HUES48 (cell line): ENCODE data around the gene DDB1.

Experiments
- H3K27ac ChIP-seq: one replicate; pipeline ENCODE4 v1.7.0; 2013; ENCODE audit warnings: low read depth, low read length, inconsistent platforms
- H3K27me3 ChIP-seq: 2 replicates; pipeline ENCODE4 v1.6.1; 2013; ENCODE audit warnings: mild to moderate bottlenecking, low read length; ENCODE audit not compliant: control insufficient read depth, insufficient read depth
- H3K36me3 ChIP-seq: 2 replicates; pipeline ENCODE4 v1.6.1; 2013; ENCODE audit warnings: low read length; ENCODE audit not compliant: control insufficient read depth, insufficient read depth
- H3K4me1 ChIP-seq: 2 replicates; pipeline ENCODE4 v1.6.1; 2013; ENCODE audit warnings: mild to moderate bottlenecking, low read length; ENCODE audit not compliant: control insufficient read depth, insufficient read depth
- H3K4me3 ChIP-seq: 2 replicates; pipeline ENCODE4 v1.5.1; 2013; ENCODE audit warnings: mild to moderate bottlenecking, low read depth, low read length
- H3K9ac ChIP-seq: 2 replicates; pipeline ENCODE4 v1.6.1; 2013; ENCODE audit warnings: mild to moderate bottlenecking, low read depth, low read length, moderate library complexity
- H3K9me3 ChIP-seq: 2 replicates; pipeline ENCODE4 v1.6.1; 2013; ENCODE audit warnings: low read length; ENCODE audit not compliant: control insufficient read depth, insufficient read depth

Gene DDB1

GRCh38 chr11:61334434-61335354 is 1.8 kb upstream of the DDB1 start:
- peaks cover 17% of the 10 kb centered on the region for H3K36me3 ChIP-seq
- H3K27me3 ChIP-seq = no peaks in the 10 kb centered on the region
- no peak overlapping the region for H3K9ac ChIP-seq
- H3K4me1 ChIP-seq = peaks cover 26% of the 10 kb centered on the region
- H3K27ac ChIP-seq = peak overlapping the region; percentile 43
- H3K9me3 ChIP-seq = no peaks in the 10 kb centered on the region
- H3K4me3 ChIP-seq = no peak overlapping the region

GRCh38 chr11:61333550-61334433 is 887 bp upstream of the DDB1 start:
- Histone ChIP-seq H3K9ac (peak overlapping the region; percentile 95), H3K36me3 (peaks cover 25% of the 10 kb centered on the region), H3K27me3 (no peaks in the 10 kb centered on the region), H3K27ac (peak overlapping the region; percentile 95), H3K4me3 (peak overlapping the region; percentile 88), H3K4me1 (peaks cover 26% of the 10 kb centered on the region), H3K9me3 (no peaks in the 10 kb centered on the region)

- H3K36me3 ChIP-seq = peaks cover 36% of the 10 kb centered on the region
- no peaks in the 10 kb centered on the region for H3K27me3 ChIP-seq
- no peaks in the 10 kb centered on the region for H3K9me3 ChIP-seq
- H3K9ac ChIP-seq = peak overlapping the region; percentile 95
- H3K4me1 ChIP-seq = peaks cover 26% of the 10 kb centered on the region
- peak overlapping the region; percentile 88 for H3K4me3 ChIP-seq
- peak overlapping the region; percentile 91 for H3K27ac ChIP-seq
Observed at GRCh38 chr11:61332281-61332796, 566 bp downstream of the DDB1 start.

GRCh38 chr11:61331651-61332050 is 1.3 kb downstream of the DDB1 start:
- Histone ChIP-seq H3K9me3 (no peaks in the 10 kb centered on the region), H3K27ac (peak overlapping the region; percentile 91), H3K4me3 (peak overlapping the region; percentile 88), H3K9ac (peak overlapping the region; percentile 95), H3K36me3 (peaks cover 43% of the 10 kb centered on the region), H3K4me1 (peaks cover 26% of the 10 kb centered on the region), H3K27me3 (no peaks in the 10 kb centered on the region)

GRCh38 chr11:61329871-61330270 is 3.0 kb downstream of the DDB1 start:
- no peaks in the 10 kb centered on the region for H3K9me3 ChIP-seq

GRCh38 chr11:61328351-61328750 is 4.6 kb downstream of the DDB1 start:
- Histone ChIP-seq H3K9me3 (no peaks in the 10 kb centered on the region), H3K9ac (no peak overlapping the region), H3K4me3 (no peak overlapping the region), H3K36me3 (peaks cover 74% of the 10 kb centered on the region), H3K4me1 (peaks cover 8% of the 10 kb centered on the region; the same call in 1 of the 2 replicates), H3K27me3 (no peaks in the 10 kb centered on the region), H3K27ac (no peak overlapping the region)

More at GRCh38 chr11:61329871-61330270, 3.0 kb downstream of the DDB1 start:
- Histone ChIP-seq H3K9ac (no peak overlapping the region), H3K4me3 (no peak overlapping the region), H3K36me3 (peaks cover 60% of the 10 kb centered on the region), H3K4me1 (peaks cover 14% of the 10 kb centered on the region; the same call in 1 of the 2 replicates), H3K27ac (no peak overlapping the region), H3K27me3 (no peaks in the 10 kb centered on the region)

- Histone ChIP-seq H3K4me1 (peaks cover 8% of the 10 kb centered on the region; the same call in 1 of the 2 replicates), H3K27ac (no peak overlapping the region), H3K36me3 (peaks cover 81% of the 10 kb centered on the region), H3K9me3 (no peaks in the 10 kb centered on the region), H3K27me3 (no peaks in the 10 kb centered on the region), H3K9ac (no peak overlapping the region), H3K4me3 (no peak overlapping the region)
Observed at GRCh38 chr11:61327669-61328071, 5.2 kb downstream of the DDB1 start.

DNA sequence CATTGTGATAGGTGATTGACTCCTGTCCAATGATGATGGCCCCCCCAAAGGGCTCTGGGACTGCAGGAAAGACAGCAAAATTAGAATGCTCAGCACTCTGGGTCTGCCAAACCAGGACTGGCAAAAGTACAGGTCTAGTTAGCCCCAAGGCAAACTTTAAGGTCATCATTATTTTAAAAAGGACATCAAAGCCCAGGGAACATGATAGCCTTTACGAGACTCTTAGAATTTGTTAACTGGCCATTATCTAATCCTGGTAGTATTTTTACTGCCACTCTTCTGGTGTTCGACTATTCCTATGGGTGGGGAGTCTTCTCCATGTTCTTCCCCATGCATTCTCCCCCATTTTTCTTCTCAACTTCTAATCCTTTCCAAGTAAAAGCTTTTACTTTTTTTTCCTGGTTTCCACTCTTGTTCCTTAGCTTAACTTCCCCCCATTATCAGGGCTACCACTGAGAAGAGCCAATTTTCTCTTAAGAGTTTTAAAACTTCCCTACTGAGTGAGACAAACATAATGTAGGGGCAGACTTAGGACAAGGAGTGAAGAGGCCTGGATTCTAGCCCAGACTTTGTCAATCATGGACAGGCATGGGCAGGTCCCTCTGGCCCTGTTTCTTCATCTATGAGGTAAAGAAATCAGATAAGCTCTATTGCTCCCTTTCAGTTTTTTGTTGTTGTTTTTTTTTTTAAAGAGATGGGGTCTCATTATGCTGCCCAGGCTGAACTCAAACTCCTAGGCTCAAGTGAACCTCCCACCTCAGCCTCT is 7.1 kb downstream of the DDB1 start:
- H3K36me3 ChIP-seq = peaks cover 95% of the 10 kb centered on the region
- H3K27ac ChIP-seq = no peak overlapping the region

DNA sequence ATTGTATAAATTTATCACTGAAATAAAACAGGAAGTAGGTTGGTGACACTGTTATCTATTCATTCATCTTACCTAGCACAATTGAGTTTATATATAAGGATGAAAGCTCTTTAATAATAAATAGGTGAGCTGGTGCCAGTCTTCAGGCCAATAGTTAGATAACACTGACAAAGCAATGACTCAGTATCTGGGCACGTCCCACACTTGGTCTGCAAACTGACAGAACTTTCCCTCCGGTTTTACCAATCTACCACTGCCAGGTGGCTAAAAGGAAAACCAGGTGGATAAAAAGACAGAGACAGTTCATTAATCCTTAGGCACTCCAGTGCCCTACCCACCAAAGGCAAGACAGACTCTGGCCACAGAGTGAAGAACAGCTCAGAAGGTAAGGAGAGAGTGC is 17.6 kb downstream of the DDB1 start:
- no peaks in the 10 kb centered on the region for H3K27me3 ChIP-seq
- H3K4me1 ChIP-seq = no peaks in the 10 kb centered on the region
- peaks cover 89% of the 10 kb centered on the region for H3K36me3 ChIP-seq
- H3K9ac ChIP-seq = no peak overlapping the region
- H3K4me3 ChIP-seq = no peak overlapping the region
- no peak overlapping the region for H3K27ac ChIP-seq
- no peaks in the 10 kb centered on the region for H3K9me3 ChIP-seq

More for the DNA sequence above, 7.1 kb downstream of the DDB1 start:
- Histone ChIP-seq H3K4me3 (no peak overlapping the region), H3K9ac (no peak overlapping the region), H3K27me3 (no peaks in the 10 kb centered on the region), H3K4me1 (no peaks in the 10 kb centered on the region), H3K9me3 (no peaks in the 10 kb centered on the region)

GRCh38 chr11:61310749-61311148 is 22.2 kb downstream of the DDB1 start:
- Histone ChIP-seq H3K4me1 (no peaks in the 10 kb centered on the region), H3K9me3 (no peaks in the 10 kb centered on the region), H3K4me3 (no peak overlapping the region), H3K27ac (no peak overlapping the region), H3K27me3 (no peaks in the 10 kb centered on the region), H3K9ac (no peak overlapping the region), H3K36me3 (peaks cover 99% of the 10 kb centered on the region)
